A549 (cell line): ENCODE results near the gene BCL2L11. TPM values are rescaled to one million over a fixed set of nuclear protein-coding genes. Genes with fewer than 3 reads are reported as not detected.

Experiments
- ATAC-seq, 2 experiments: fragments of 200-7000 bp in 1 of 2; fragments of >200 bp in 1 of 2; cut with Nextera tagmentation in 1 of 2; cut with Tn5 transposase in 1 of 2; 3 replicates each; pipeline versions ENCODE4 v1.8.0 to v1.9.1; 2018 to 2020; ENCODE audit warnings: mild to moderate bottlenecking in 1 of 2, moderate library complexity in 1 of 2
- CTCF ChIA-PET: fragments of 300-600 bp; sonication (Branson Sonifier 250); formaldehyde crosslinking; extraction: SDS; loops from one replicate; lab custom pipeline; 2021; ENCODE audit warnings: antibody characterized with exemption, inconsistent platforms; lab: Yijun Ruan, JAX
- POLR2A ChIA-PET: fragments of 350-600 bp; formaldehyde crosslinking; extraction: SDS; loops from one replicate; lab custom pipeline; 2021; ENCODE audit warnings: antibody characterized with exemption, inconsistent platforms; lab: Yijun Ruan, JAX
- DNase-seq, 2 experiments: peaks; one replicate each; pipeline versions ENCODE4 v3.0.0 to v3.0.0-alpha.2; 2011 to 2016; ENCODE audit warnings: low read depth in 1 of 2, low spot score in 1 of 2
- FAIRE-seq: peaks from 2 replicates; lab custom pipeline; 2011; peaks lifted over from hg19 to GRCh38; lab: Jason Lieb, UNC
- H3K27ac ChIP-seq, 2 experiments: fragments of >200 bp; sonication (Bioruptor Twin); formaldehyde crosslinking; 3 replicates each; pipeline ENCODE4 v1.5.1; 2016 to 2017
- H3K4me1 ChIP-seq: fragments of >200 bp; sonication (Bioruptor Twin); formaldehyde crosslinking; 3 replicates; pipeline ENCODE4 v1.6.1; 2016
- H3K4me2 ChIP-seq: fragments of >200 bp; sonication (Bioruptor Twin); formaldehyde crosslinking; 3 replicates; pipeline ENCODE4 v1.6.1; 2016
- H3K4me3 ChIP-seq: fragments of >200 bp; sonication (Bioruptor Twin); formaldehyde crosslinking; 3 replicates; pipeline ENCODE4 v1.5.1; 2016
- H3K9me3 ChIP-seq: fragments of >200 bp; sonication (Bioruptor Twin); formaldehyde crosslinking; 3 replicates; pipeline ENCODE4 v1.6.1; 2016
- ATOH8 ChIP-seq: fragments of 250-450 bp; sonication (Bioruptor Pico); IDR thresholded peaks from 2 replicates; pipeline ENCODE4 v1.5.0; 2020; ENCODE audit warnings: low read depth, mild to moderate bottlenecking, moderate library complexity
- CHD2 ChIP-seq: fragments of 150-350 bp; IDR thresholded peaks from 2 replicates; pipeline ENCODE4 v1.6.1; 2014; ENCODE audit warnings: low read length; ENCODE audit not compliant: partially characterized antibody
- E2F6 ChIP-seq: IDR thresholded peaks from 2 replicates; pipeline ENCODE4 v1.6.1; 2012; ENCODE audit warnings: low read depth, borderline replicate concordance
- EP300 ChIP-seq, 2 experiments: fragments of >200 bp; sonication (Bioruptor Twin); formaldehyde crosslinking; IDR thresholded peaks; 2 replicates in 1 of 2; 3 replicates in 1 of 2; pipeline ENCODE4 v1.6.1; 2016 to 2017
- FOSB ChIP-seq: fragments of 250-450 bp; sonication (Bioruptor Pico); IDR thresholded peaks from 2 replicates; pipeline ENCODE4 v1.5.0; 2020; ENCODE audit warnings: mild to moderate bottlenecking, moderate library complexity
- FOSL2 ChIP-seq, 2 experiments: fragments of 450-650 bp in 1 of 2; fragments of >200 bp in 1 of 2; sonication (Bioruptor Twin) in 1 of 2; formaldehyde crosslinking; IDR thresholded peaks; 2 replicates each; pipeline versions ENCODE4 v1.5.0 to v1.6.1; 2016 to 2020; ENCODE audit warnings: mild to moderate bottlenecking in 1 of 2, moderate library complexity in 1 of 2
- FOXS1 ChIP-seq: fragments of 250-450 bp; sonication (Bioruptor Pico); IDR thresholded peaks from 2 replicates; pipeline ENCODE4 v1.5.0; 2020; ENCODE audit warnings: mild to moderate bottlenecking, moderate library complexity
- HES2 ChIP-seq: fragments of >200 bp; sonication (Bioruptor Twin); formaldehyde crosslinking; IDR thresholded peaks from 2 replicates; pipeline ENCODE4 v1.6.1; 2016
- HMGXB4 ChIP-seq: fragments of 250-450 bp; sonication (Bioruptor Pico); IDR thresholded peaks from 2 replicates; pipeline ENCODE4 v1.5.0; 2021; ENCODE audit warnings: mild to moderate bottlenecking, moderate library complexity, borderline replicate concordance
- KDM1A ChIP-seq: fragments of 200-600 bp; sonication (generic); IDR thresholded peaks from 2 replicates; pipeline ENCODE4 v1.6.1; 2016; ENCODE audit warnings: low read depth, mild to moderate bottlenecking
- MAFK ChIP-seq: fragments of 450-650 bp; IDR thresholded peaks from 2 replicates; pipeline ENCODE4 v1.6.1; 2014; ENCODE audit not compliant: partially characterized antibody
- MAZ ChIP-seq: fragments of 150-350 bp; IDR thresholded peaks from 2 replicates; pipeline ENCODE4 v1.6.1; 2014; ENCODE audit warnings: antibody characterized with exemption, low read depth, low read length, borderline replicate concordance
- NFE2L2 ChIP-seq: fragments of 150-350 bp; conservative IDR thresholded peaks from 2 replicates; pipeline ENCODE4 v1.6.1; 2014; ENCODE audit warnings: low read length
- PHF8 ChIP-seq: fragments of 200-600 bp; sonication (generic); IDR thresholded peaks from 2 replicates; pipeline ENCODE4 v1.6.1; 2016; ENCODE audit warnings: low read depth, mild to moderate bottlenecking, antibody characterized with exemption, moderate library complexity, borderline replicate concordance
- RAD21 ChIP-seq, 2 experiments: fragments of >200 bp in 1 of 2; sonication (Bioruptor Twin) in 1 of 2; formaldehyde crosslinking in 1 of 2; IDR thresholded peaks in 1 of 2; conservative IDR thresholded peaks in 1 of 2; 2 replicates in 1 of 2; 3 replicates in 1 of 2; pipeline ENCODE4 v1.6.1; 2012 to 2018; ENCODE audit warnings: inconsistent platforms in 1 of 2
- RARB ChIP-seq: fragments of 250-450 bp; sonication (Bioruptor Pico); IDR thresholded peaks from 2 replicates; pipeline ENCODE4 v1.8.0; 2021; ENCODE audit warnings: mild to moderate bottlenecking, moderate library complexity
- REST ChIP-seq: fragments of 200-600 bp; sonication (generic); IDR thresholded peaks from 2 replicates; pipeline ENCODE4 v1.6.1; 2016; ENCODE audit warnings: antibody characterized with exemption, mild to moderate bottlenecking, moderate library complexity
- RNF2 ChIP-seq: fragments of 200-600 bp; sonication (generic); IDR thresholded peaks from 2 replicates; pipeline ENCODE4 v1.6.1; 2016; ENCODE audit warnings: low read depth, mild to moderate bottlenecking, antibody characterized with exemption, moderate library complexity, borderline replicate concordance
- SMC3 ChIP-seq: fragments of >200 bp; sonication (Bioruptor Twin); formaldehyde crosslinking; IDR thresholded peaks from 3 replicates; pipeline ENCODE4 v1.6.1; 2018; ENCODE audit warnings: inconsistent platforms
- TFCP2L1 ChIP-seq: fragments of 250-450 bp; sonication (Bioruptor Pico); IDR thresholded peaks from 2 replicates; pipeline ENCODE4 v1.5.0; 2021; ENCODE audit warnings: mild to moderate bottlenecking
- TP53 ChIP-seq: fragments of 250-450 bp; sonication (Bioruptor Pico); IDR thresholded peaks from 2 replicates; pipeline ENCODE4 v1.5.0; 2021; ENCODE audit warnings: mild to moderate bottlenecking, moderate library complexity
- WGBS: methylation state at CpG from one replicate; pipeline ENCODE4 v1.1.6; 2017; ENCODE audit errors: missing lambda C conversion rate; 5-methylcytosine and 5-hydroxymethylcytosine counted together
- polyA plus RNA-seq, 4 experiments: library from polyadenylated mRNA; depleted of rRNA in 3 of 4; stranded (reverse); fragments of >200 nt; fragmentation: RNase III in 1 of 4; extraction: RNeasy Plus Mini Kit Qiagen cat#74134 plus additional on column Dnase treatment in 1 of 4; gene quantifications; 2 replicates in 3 of 4; 3 replicates in 1 of 4; pipeline ENCODE4 v1.2.3, GENCODE V29; 2011 to 2017

BCL2L11 gene
- polyA plus RNA-seq, 2 of the 4 experiments (the other 2 are of a cell fraction), result 7.4 to 14.5 TPM

GRCh38 chr2:111204706-111205105 lies 84.0 kb downstream of the BCL2L11 start:
- no peak for TF ChIP-seq NFE2L2
- no peak for TF ChIP-seq PHF8
- TF ChIP-seq FOSB (CRISPR knock-in tag), result no peak
- TF ChIP-seq E2F6, result no peak
- TF ChIP-seq SMC3, result no peak
- TF ChIP-seq RARB, result no peak
- ChIA-PET POLR2A (no interaction called here), CTCF (interaction anchor here (1.1 to 1.4 kb wide), 2 partner anchors 20 to 37 kb away, joined by 3 read pairs; no protein-coding TSS in a partner anchor)
- WGBS, result 84% methylated on average over 2 of the region's 2 CpGs
- H3K4me2 ChIP-seq, result no peak overlapping the region
- no peak for FAIRE-seq
- H3K4me3 ChIP-seq, result no peak overlapping the region
- no peak overlapping the region for H3K27ac ChIP-seq
- no peaks in the 10 kb centered on the region for H3K9me3 ChIP-seq
- no peak for DNase-seq
- ATAC-seq, result no peak
- no peaks in the 10 kb centered on the region for H3K4me1 ChIP-seq

- POLR2A ChIA-PET, result no interaction called here
- no peak for DNase-seq
- 52% methylated on average over 2 of the region's 2 CpGs for WGBS
- FAIRE-seq, result no peak
- no peak for ATAC-seq
- Histone ChIP-seq H3K9me3 (no peaks in the 10 kb centered on the region), H3K4me3 (no peak overlapping the region), H3K27ac (no peak overlapping the region), H3K4me2 (no peak overlapping the region), H3K4me1 (no peaks in the 10 kb centered on the region)
- TF ChIP-seq HMGXB4, result no peak
- TF ChIP-seq KDM1A, result no peak
- no peak for TF ChIP-seq CHD2
- no peak for TF ChIP-seq SMC3
- TF ChIP-seq TP53 (CRISPR knock-in tag), result no peak
- no peak for TF ChIP-seq HES2
- no peak for TF ChIP-seq MAZ
- no peak for TF ChIP-seq MAFK
- no peak for TF ChIP-seq FOSB (CRISPR knock-in tag)
- no peak for TF ChIP-seq RAD21 (conservative IDR thresholded peaks at IDR 0.05 in 1 of 2, IDR thresholded peaks at IDR 0.05 in 1 of 2)
- TF ChIP-seq FOXS1, result no peak
- TF ChIP-seq REST, result no peak
- TF ChIP-seq ATOH8 (CRISPR knock-in tag), result no peak
- TF ChIP-seq TFCP2L1 (CRISPR knock-in tag), result no peak
- TF ChIP-seq RNF2, result no peak
- TF ChIP-seq FOSL2 (IDR thresholded peaks at IDR 0.05), result no peak
- no peak for TF ChIP-seq FOSL2 (CRISPR knock-in tag; IDR thresholded peaks at IDR 0.05)
- TF ChIP-seq EP300 (IDR thresholded peaks at IDR 0.05), result no peak
- no peak for TF ChIP-seq NFE2L2
- CTCF ChIA-PET, result interaction anchor here (0.9 to 1.4 kb wide), 3 partner anchors 11 to 38 kb away, joined by 3 to 4 read pairs (median 3); no protein-coding TSS in a partner anchor
Observed at GRCh38 chr2:111205774-111206173, 85.1 kb downstream of the BCL2L11 start.
